Measurements from ENCODE around the gene ERGIC1. TPM values are rescaled to one million over a fixed set of nuclear protein-coding genes. Genes with fewer than 3 reads are reported as not detected.
A peak's percentile ranks its signal among the peaks of the same experiment; 100 is the strongest.

The ERGIC1 gene
- polyA plus RNA-seq, 1 experiment, result 137 TPM

DNA sequence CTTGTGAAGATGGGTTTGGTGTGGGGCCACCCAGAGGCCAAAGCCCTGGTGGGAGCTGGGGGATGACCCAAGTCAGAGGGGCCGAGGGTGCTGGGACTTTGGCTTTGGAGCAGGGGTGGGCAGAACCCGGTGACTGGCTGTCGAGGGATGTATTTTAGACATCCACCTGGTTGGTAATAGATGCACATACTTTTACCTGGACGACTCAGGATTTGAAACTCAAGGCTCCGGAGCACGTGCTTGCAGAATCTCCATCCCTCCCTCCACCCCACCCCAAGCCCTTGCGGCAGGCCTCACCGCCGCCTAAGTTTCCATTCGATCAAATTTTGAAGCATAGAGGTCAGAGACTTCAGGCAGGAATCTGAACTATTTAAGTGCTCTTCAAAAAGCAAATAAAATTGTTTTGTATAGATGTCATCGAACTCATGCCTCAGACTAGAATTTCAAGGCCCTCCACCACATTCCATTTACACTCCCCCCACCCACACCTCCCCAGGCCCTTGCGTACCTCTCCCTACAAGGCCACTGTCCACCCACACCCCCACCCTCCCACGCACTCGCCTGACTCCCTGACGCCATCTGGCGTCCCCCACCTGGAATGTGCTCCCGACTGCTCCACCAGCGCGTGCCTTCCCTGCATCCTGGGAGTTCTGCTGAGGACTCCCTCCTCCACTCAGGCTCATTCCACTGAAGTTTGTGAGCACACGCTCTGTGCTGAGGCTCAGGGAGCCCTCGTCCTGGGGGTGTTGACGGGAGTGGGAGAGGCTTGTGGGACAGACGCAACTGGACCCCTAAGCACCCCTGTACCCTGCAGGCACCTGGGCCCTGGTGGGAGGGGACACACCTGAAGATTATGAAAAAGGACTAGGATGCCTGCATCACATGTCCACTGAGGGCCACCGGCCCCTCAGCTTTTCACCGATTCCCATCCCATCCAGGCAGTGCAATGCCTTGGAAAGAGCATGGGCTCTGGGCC is 68.7 kb downstream of the ERGIC1 start:
- H3K27ac ChIP-seq (ENCODE audit: low read depth, low read length), result peak overlapping the region; percentile 99
- CTCF ChIA-PET, result interaction anchor here (1.3 kb wide), 1 partner anchor 188 kb away, joined by 4 read pairs; no protein-coding TSS in a partner anchor
- TF ChIP-seq, protein P1, sequence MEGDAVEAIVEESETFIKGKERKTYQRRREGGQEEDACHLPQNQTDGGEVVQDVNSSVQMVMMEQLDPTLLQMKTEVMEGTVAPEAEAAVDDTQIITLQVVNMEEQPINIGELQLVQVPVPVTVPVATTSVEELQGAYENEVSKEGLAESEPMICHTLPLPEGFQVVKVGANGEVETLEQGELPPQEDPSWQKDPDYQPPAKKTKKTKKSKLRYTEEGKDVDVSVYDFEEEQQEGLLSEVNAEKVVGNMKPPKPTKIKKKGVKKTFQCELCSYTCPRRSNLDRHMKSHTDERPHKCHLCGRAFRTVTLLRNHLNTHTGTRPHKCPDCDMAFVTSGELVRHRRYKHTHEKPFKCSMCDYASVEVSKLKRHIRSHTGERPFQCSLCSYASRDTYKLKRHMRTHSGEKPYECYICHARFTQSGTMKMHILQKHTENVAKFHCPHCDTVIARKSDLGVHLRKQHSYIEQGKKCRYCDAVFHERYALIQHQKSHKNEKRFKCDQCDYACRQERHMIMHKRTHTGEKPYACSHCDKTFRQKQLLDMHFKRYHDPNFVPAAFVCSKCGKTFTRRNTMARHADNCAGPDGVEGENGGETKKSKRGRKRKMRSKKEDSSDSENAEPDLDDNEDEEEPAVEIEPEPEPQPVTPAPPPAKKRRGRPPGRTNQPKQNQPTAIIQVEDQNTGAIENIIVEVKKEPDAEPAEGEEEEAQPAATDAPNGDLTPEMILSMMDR (IDR thresholded peaks at IDR 0.05; ENCODE audit: low read depth, low read length), result peak; percentile 47
- no peak overlapping the region for H3K4me3 ChIP-seq (ENCODE audit: low read depth, low read length)
- no peaks in the 10 kb centered on the region; the same call in 1 of the 2 replicates for H3K9me3 ChIP-seq (ENCODE audit: control insufficient read depth, insufficient read depth, low read length)
- POLR2A ChIA-PET, result interaction anchor here (1.0 kb wide), 1 partner anchor 132 kb away, joined by 3 read pairs; the partner anchor contains the start of gene DUSP1
- H3K27me3 ChIP-seq (ENCODE audit: control insufficient read depth, insufficient read depth, low read length), result no peaks in the 10 kb centered on the region
- peak; percentile 94 for DNase-seq (ENCODE audit: low read depth, low spot score)

DNA sequence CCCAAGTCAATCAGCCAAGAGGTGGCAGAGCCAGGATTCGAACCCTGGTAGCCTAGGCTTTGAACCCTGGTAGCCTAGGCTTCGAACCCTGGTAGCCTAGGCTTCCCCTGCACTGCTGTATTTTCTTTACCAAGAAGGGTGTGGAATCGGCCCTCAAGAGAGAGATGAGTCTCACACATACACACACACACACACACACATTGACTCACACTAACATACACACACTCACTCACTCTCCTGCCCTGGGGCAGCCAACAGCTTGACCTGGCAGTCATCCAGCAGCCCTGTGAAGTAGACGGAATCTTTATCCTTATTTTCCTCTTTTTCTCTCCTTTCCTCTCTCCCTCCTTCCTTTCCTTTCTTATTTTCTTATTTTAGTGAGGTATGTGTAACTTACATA is 69.7 kb downstream of the ERGIC1 start:
- ChIA-PET POLR2A (interaction anchor here (0.6 to 3.6 kb wide), 3 partner anchors 26 to 133 kb away, joined by 3 to 35 read pairs (median 7); partner anchors contain the start of gene DUSP1), CTCF (interaction anchor here (1.0 to 1.6 kb wide), 2 partner anchors 129 to 189 kb away, joined by 3 to 12 read pairs; no protein-coding TSS in a partner anchor)
- H3K27ac ChIP-seq (ENCODE audit: low read depth, low read length), result peak overlapping the region; percentile 99
- H3K9me3 ChIP-seq (ENCODE audit: control insufficient read depth, insufficient read depth, low read length), result no peaks in the 10 kb centered on the region; the same call in 1 of the 2 replicates
- TF ChIP-seq, protein P1 (IDR thresholded peaks at IDR 0.05; ENCODE audit: low read depth, low read length), result no peak
- no peak overlapping the region for H3K4me3 ChIP-seq (ENCODE audit: low read depth, low read length)
- no peaks in the 10 kb centered on the region for H3K27me3 ChIP-seq (ENCODE audit: control insufficient read depth, insufficient read depth, low read length)
- DNase-seq (ENCODE audit: low read depth, low spot score), result peak; percentile 74

DNA sequence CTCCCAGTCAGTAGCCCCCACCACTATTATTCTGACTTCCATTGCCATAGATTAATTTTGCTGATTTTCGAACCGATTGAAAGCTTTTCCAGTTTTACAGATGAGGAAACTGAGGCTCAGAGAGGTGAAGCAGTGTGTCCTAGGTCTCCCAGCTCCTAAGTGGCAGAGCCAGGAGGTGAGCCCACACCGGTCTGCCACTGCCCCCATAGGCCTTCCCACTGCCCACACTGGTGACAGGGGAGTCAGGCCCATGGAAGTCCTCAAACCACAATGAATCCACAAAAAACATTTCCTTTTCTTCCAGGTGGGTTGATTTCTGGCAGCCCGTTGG is 70.2 kb downstream of the ERGIC1 start:
- no peak for DNase-seq (ENCODE audit: low read depth, low spot score)
- TF ChIP-seq, protein P1 (IDR thresholded peaks at IDR 0.05; ENCODE audit: low read depth, low read length), result no peak
- Histone ChIP-seq H3K9me3 (ENCODE audit: control insufficient read depth, insufficient read depth, low read length) (no peaks in the 10 kb centered on the region; the same call in 1 of the 2 replicates), H3K4me3 (ENCODE audit: low read depth, low read length) (no peak overlapping the region), H3K27me3 (ENCODE audit: control insufficient read depth, insufficient read depth, low read length) (no peaks in the 10 kb centered on the region), H3K27ac (ENCODE audit: low read depth, low read length) (peak overlapping the region; percentile 99)
- CTCF ChIA-PET, result interaction anchor here (1.0 to 1.6 kb wide), 2 partner anchors 130 to 189 kb away, joined by 3 to 12 read pairs; no protein-coding TSS in a partner anchor
- POLR2A ChIA-PET, result interaction anchor here (0.6 to 3.6 kb wide), 3 partner anchors 25 to 134 kb away, joined by 3 to 35 read pairs (median 7); partner anchors contain the start of gene DUSP1

DNA sequence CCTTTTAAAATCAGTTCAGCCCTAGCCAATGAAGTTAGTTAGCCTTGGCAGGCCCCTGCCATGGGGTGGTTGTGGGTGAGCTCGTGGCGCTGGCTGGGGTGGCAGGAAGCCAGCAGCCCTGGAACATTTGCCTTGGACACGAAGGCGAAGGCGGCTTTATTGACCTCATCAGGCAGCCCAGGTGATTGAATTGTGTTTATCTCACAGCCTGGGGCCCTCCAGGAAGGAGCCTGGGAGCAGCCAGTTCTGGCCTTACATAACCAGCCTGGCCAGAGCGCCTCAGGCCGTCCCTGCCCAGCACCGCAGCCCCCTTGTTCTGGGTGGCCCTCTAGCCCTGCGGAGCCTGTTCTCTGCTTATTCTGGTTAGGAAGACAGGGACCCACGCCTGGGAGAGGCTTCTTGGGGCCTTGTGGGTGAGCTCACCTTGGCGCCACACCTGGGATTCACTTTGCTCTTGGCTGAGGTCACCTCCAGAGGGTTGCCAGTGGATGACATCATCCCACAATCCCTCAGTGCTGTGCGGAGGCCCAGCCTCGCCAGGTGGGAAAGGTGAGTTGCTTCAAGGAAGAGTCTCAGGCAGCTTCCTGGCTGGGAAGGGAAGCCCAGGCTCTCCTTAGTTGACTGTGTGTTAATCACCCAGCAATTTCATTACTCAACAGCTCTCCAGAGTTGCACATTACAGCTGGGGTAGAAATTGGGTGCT is 70.7 kb downstream of the ERGIC1 start:
- Histone ChIP-seq H3K27ac (ENCODE audit: low read depth, low read length) (peak overlapping the region; percentile 99), H3K9me3 (ENCODE audit: control insufficient read depth, insufficient read depth, low read length) (no peaks in the 10 kb centered on the region; the same call in 1 of the 2 replicates), H3K4me3 (ENCODE audit: low read depth, low read length) (no peak overlapping the region), H3K27me3 (ENCODE audit: control insufficient read depth, insufficient read depth, low read length) (no peaks in the 10 kb centered on the region)
- ChIA-PET POLR2A (interaction anchor here (1.0 to 3.6 kb wide), 4 partner anchors 25 to 164 kb away, joined by 4 to 35 read pairs (median 6); partner anchors contain the start of gene DUSP1), CTCF (interaction anchor here (1.6 to 2.1 kb wide), 2 partner anchors 27 to 190 kb away, joined by 8 to 12 read pairs; no protein-coding TSS in a partner anchor)
- no peak for DNase-seq (ENCODE audit: low read depth, low spot score)
- TF ChIP-seq, protein P1 (IDR thresholded peaks at IDR 0.05; ENCODE audit: low read depth, low read length), result no peak

All from AG04450 (cell line).